Measurements from ENCODE around the gene OR52A5. TPM values are rescaled to one million over a fixed set of nuclear protein-coding genes. Genes with fewer than 3 reads are reported as not detected.
"Not testable (repeated sequence)": the region's sequence is repeated elsewhere in the genome, so short reads cannot be mapped to it uniquely, and the experiment has no call there.

OR52A5 gene
- total and polyA plus RNA-seq, 8 donors = not detected

- intact Hi-C loops (cut with DNase I) = no loop called here
- TF ChIP-seq CTCF (IDR thresholded peaks at IDR 0.05) = no peak
- no peak for ATAC-seq
- no peaks in the 10 kb centered on the region for H3K27me3 ChIP-seq
- no peak overlapping the region for H3K4me3 ChIP-seq
- no peak overlapping the region for H3K27ac ChIP-seq
- no peak for DNase-seq
- H3K9me3 ChIP-seq = no peaks in the 10 kb centered on the region
- H3K36me3 ChIP-seq = no peaks in the 10 kb centered on the region
- H3K4me1 ChIP-seq = no peaks in the 10 kb centered on the region
Measured at GRCh38 chr11:5159806-5160205, 21.6 kb upstream of the OR52A5 start.

DNA sequence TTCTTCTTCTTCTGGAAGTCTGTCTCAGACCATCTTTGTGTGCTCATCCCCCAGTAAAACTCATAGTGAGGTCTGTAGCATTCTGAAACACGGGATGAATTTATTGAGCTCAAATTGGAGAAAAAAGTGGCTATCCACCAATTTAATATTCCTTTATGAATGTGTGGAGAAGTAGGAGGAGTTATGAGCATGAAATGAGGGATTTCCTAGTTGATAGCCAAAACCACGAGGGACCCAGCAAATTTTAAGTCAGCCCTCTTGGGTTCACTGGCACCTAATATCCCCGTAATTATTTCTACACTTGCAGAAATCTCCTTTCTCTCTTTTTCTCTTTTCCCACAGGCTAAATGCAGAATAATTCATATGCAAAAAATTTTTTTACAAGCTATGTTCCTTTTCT, 16.5 kb upstream of the OR52A5 start, which contains the start of gene OR52A1:
Gene OR52A1, minus strand, starts transcription at position 101 of the 400 bp plus-strand sequence. CDS start 2,388 bp downstream, outside the sequence.
- intact Hi-C loops (cut with DNase I) = no loop called here
- TF ChIP-seq CTCF (IDR thresholded peaks at IDR 0.05) = no peak
- Histone ChIP-seq H3K36me3 (no peaks in the 10 kb centered on the region), H3K27me3 (no peaks in the 10 kb centered on the region), H3K9me3 (no peaks in the 10 kb centered on the region), H3K4me1 (no peaks in the 10 kb centered on the region), H3K4me3 (no peak within 1 kb of the TSS), H3K27ac (no peak within 1 kb of the TSS)
- ATAC-seq = no peak
- DNase-seq = no peak

DNA sequence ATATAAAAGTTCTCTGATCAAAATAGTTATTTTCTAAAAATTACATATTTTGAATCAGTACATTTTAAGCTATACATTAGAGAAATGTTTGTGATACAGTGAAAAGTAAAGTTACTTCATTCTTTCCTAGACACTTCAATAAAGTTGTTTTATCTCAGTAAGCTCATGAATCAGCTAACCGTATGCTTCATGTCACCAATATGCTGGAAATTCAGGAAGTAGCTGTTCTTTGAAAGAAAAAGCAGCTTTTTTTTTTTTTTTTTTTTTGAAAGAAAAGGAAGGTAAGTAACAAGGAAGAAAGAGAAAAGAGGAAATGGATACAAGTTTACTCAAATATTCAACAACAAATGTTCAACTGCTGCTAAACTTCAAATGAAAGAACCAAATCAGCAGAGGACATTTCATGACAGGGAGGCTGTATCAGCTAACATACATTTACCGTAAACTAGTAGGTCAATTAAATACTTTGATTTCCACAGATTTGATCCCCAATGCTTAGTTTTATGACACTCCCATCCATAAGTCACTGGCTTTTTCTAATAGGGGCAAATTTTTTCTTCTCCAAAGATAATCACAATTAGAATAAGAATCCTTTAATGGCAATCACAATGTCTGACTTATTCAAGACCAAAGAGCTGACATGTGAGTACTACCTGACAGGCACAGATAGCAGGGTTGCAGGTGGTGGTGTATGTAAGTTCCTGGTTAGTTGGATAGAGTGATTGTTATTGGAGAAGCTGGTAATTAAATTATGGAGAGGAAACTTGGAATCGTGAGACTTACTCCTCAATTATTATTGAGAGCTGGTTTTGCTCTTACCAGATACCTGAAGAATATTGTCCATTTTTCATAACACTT, 15.6 kb upstream of the OR52A5 start:
- intact Hi-C loops (cut with DNase I) = no loop called here
- ATAC-seq = no peak
- Histone ChIP-seq H3K9me3 (no peaks in the 10 kb centered on the region), H3K4me1 (no peaks in the 10 kb centered on the region), H3K36me3 (no peaks in the 10 kb centered on the region), H3K27me3 (no peaks in the 10 kb centered on the region), H3K4me3 (no peak overlapping the region), H3K27ac (no peak overlapping the region)
- TF ChIP-seq CTCF (IDR thresholded peaks at IDR 0.05) = no peak
- DNase-seq = no peak

GRCh38 chr11:5151713-5152153, 13.6 kb upstream of the OR52A5 start:
- no peak for ATAC-seq
- no peak for TF ChIP-seq CTCF (IDR thresholded peaks at IDR 0.05)
- Histone ChIP-seq H3K27ac (no peak overlapping the region), H3K9me3 (no peaks in the 10 kb centered on the region), H3K36me3 (no peaks in the 10 kb centered on the region), H3K27me3 (no peaks in the 10 kb centered on the region), H3K4me1 (no peaks in the 10 kb centered on the region), H3K4me3 (no peak overlapping the region)
- intact Hi-C loops (cut with DNase I) = no loop called here
- DNase-seq = no peak

GRCh38 chr11:5144206-5144605, 6.0 kb upstream of the OR52A5 start:
- intact Hi-C loops (cut with DNase I); H3K9me3 ChIP-seq; H3K4me1 ChIP-seq; H3K27ac ChIP-seq; H3K4me3 ChIP-seq; H3K36me3 ChIP-seq; H3K27me3 ChIP-seq; ATAC-seq: not testable (repeated sequence)
- peak in 1 of 4 donors; percentile 70 for DNase-seq

Measured in left lung (tissue), 10 donors.